Mucosa of rectum (tissue), 2 donors: Measurements from ENCODE around the gene CERS5.

Source experiments
- H3K27ac ChIP-seq, 2 donors: one replicate each; pipeline ENCODE4 v1.7.0; 2013; ENCODE audit warnings: inconsistent platforms in 2 of 2, low read depth in 2 of 2, low read length in 2 of 2
- H3K27me3 ChIP-seq, 2 donors: one replicate each; pipeline ENCODE4 v1.7.0; 2013; ENCODE audit warnings: low read length in 2 of 2; ENCODE audit not compliant: control insufficient read depth in 2 of 2, insufficient read depth in 2 of 2
- H3K36me3 ChIP-seq, 2 donors: one replicate each; pipeline ENCODE4 v1.7.0; 2013; ENCODE audit warnings: low read length in 2 of 2; ENCODE audit not compliant: control insufficient read depth in 2 of 2, insufficient read depth in 2 of 2
- H3K4me1 ChIP-seq, 2 donors: one replicate each; pipeline ENCODE4 v1.7.0; 2013; ENCODE audit warnings: low read length in 2 of 2, mild to moderate bottlenecking in 1 of 2; ENCODE audit not compliant: control insufficient read depth in 2 of 2, insufficient read depth in 2 of 2
- H3K4me3 ChIP-seq, 2 donors: one replicate each; pipeline ENCODE4 v1.7.0; 2013; ENCODE audit warnings: low read length in 2 of 2
- H3K9ac ChIP-seq, 2 donors: one replicate each; pipeline ENCODE4 v1.7.0; 2013; ENCODE audit warnings: low read length in 2 of 2, low read depth in 1 of 2, mild to moderate bottlenecking in 1 of 2
- H3K9me3 ChIP-seq, 2 donors: one replicate each; pipeline ENCODE4 v1.7.0; 2013; ENCODE audit warnings: low read length in 2 of 2; ENCODE audit not compliant: control insufficient read depth in 2 of 2
- donor health status: healthy.
- donor health status: Normal muscosa, but diverticular disease.

Gene CERS5

GRCh38 chr12:50107416-50108268, 59.5 kb downstream of the CERS5 start:
- peaks cover 36 to 43% of the 10 kb centered on the region in 2 donors for H3K4me1 ChIP-seq
- H3K9me3 ChIP-seq = no peaks in the 10 kb centered on the region
- H3K9ac ChIP-seq = no peak overlapping the region
- H3K4me3 ChIP-seq = no peak overlapping the region
- H3K36me3 ChIP-seq = peaks cover 2 to 3% of the 10 kb centered on the region in 2 donors
- no peak overlapping the region for H3K27ac ChIP-seq
- H3K27me3 ChIP-seq = no peaks in the 10 kb centered on the region

GRCh38 chr12:50106907-50107306, 60.3 kb downstream of the CERS5 start:
- no peaks in the 10 kb centered on the region for H3K9me3 ChIP-seq
- no peak overlapping the region for H3K27ac ChIP-seq
- H3K4me3 ChIP-seq = no peak overlapping the region
- peaks cover 36 to 43% of the 10 kb centered on the region in 2 donors for H3K4me1 ChIP-seq
- no peaks in the 10 kb centered on the region for H3K27me3 ChIP-seq
- peaks cover 2 to 3% of the 10 kb centered on the region in 2 donors for H3K36me3 ChIP-seq
- H3K9ac ChIP-seq = no peak overlapping the region

- H3K4me3 ChIP-seq = no peak overlapping the region
- no peaks in the 10 kb centered on the region for H3K27me3 ChIP-seq
- H3K9me3 ChIP-seq = no peaks in the 10 kb centered on the region
- no peak overlapping the region for H3K27ac ChIP-seq
- H3K4me1 ChIP-seq = peaks cover 33 to 38% of the 10 kb centered on the region in 2 donors
- peaks cover 2 to 3% of the 10 kb centered on the region in 2 donors for H3K36me3 ChIP-seq
- H3K9ac ChIP-seq = no peak overlapping the region
Observed at GRCh38 chr12:50105913-50106450, 61.2 kb downstream of the CERS5 start.

- H3K36me3 ChIP-seq = peaks cover 9 to 13% of the 10 kb centered on the region in 2 donors
- H3K4me3 ChIP-seq = no peak overlapping the region
- H3K27me3 ChIP-seq = no peaks in the 10 kb centered on the region
- no peak overlapping the region for H3K9ac ChIP-seq
- H3K4me1 ChIP-seq = peaks cover 21 to 26% of the 10 kb centered on the region in 2 donors
- no peaks in the 10 kb centered on the region for H3K9me3 ChIP-seq
- H3K27ac ChIP-seq = no peak overlapping the region
Observed at GRCh38 chr12:50104417-50105366, 62.5 kb downstream of the CERS5 start.

GRCh38 chr12:50103767-50104321, 63.3 kb downstream of the CERS5 start, which contains the start of gene GPD1:
GPD1 (plus strand) TSS chr12:50104008; CDS start chr12:50104051, 43 bp downstream.
- H3K27ac ChIP-seq = no peak within 1 kb of the TSS

GRCh38 chr12:50103351-50103750, 63.8 kb downstream of the CERS5 start:
- Histone ChIP-seq H3K4me1 (peaks cover 14 to 19% of the 10 kb centered on the region in 2 donors), H3K9ac (peak overlapping the region in 1 of 2 donors; percentile 5), H3K36me3 (peaks cover 23 to 26% of the 10 kb centered on the region in 2 donors), H3K27me3 (no peaks in the 10 kb centered on the region), H3K9me3 (no peaks in the 10 kb centered on the region), H3K4me3 (no peak overlapping the region), H3K27ac (no peak overlapping the region)

More at GRCh38 chr12:50103767-50104321, 63.3 kb downstream of the CERS5 start, which contains the start of gene GPD1:
- peak within 1 kb of the TSS in 1 of 2 donors; percentile 5 for H3K9ac ChIP-seq
- peak within 1 kb of the TSS; percentile 48 to 52 for H3K4me3 ChIP-seq
- H3K27me3 ChIP-seq = no peaks in the 10 kb centered on the region
- peaks cover 14 to 19% of the 10 kb centered on the region in 2 donors for H3K4me1 ChIP-seq
- peaks cover 18 to 21% of the 10 kb centered on the region in 2 donors for H3K36me3 ChIP-seq
- no peaks in the 10 kb centered on the region for H3K9me3 ChIP-seq

- Histone ChIP-seq H3K27me3 (no peaks in the 10 kb centered on the region), H3K4me1 (peaks cover 14 to 19% of the 10 kb centered on the region in 2 donors), H3K27ac (no peak overlapping the region), H3K36me3 (peaks cover 27 to 32% of the 10 kb centered on the region in 2 donors), H3K9me3 (no peaks in the 10 kb centered on the region), H3K4me3 (no peak overlapping the region), H3K9ac (no peak overlapping the region)
Observed at GRCh38 chr12:50102646-50103309, 64.4 kb downstream of the CERS5 start.

- no peak overlapping the region for H3K9ac ChIP-seq
- H3K27ac ChIP-seq = no peak overlapping the region
- peaks cover 14 to 19% of the 10 kb centered on the region in 2 donors for H3K4me1 ChIP-seq
- H3K27me3 ChIP-seq = no peaks in the 10 kb centered on the region
- peaks cover 29 to 34% of the 10 kb centered on the region in 2 donors for H3K36me3 ChIP-seq
- H3K9me3 ChIP-seq = no peaks in the 10 kb centered on the region
- no peak overlapping the region for H3K4me3 ChIP-seq
Observed at GRCh38 chr12:50102131-50102531, 65.0 kb downstream of the CERS5 start.

- H3K4me3 ChIP-seq = no peak overlapping the region
- peaks cover 34 to 36% of the 10 kb centered on the region in 2 donors for H3K36me3 ChIP-seq
- no peaks in the 10 kb centered on the region for H3K9me3 ChIP-seq
- no peak overlapping the region for H3K27ac ChIP-seq
- no peak overlapping the region for H3K9ac ChIP-seq
- H3K27me3 ChIP-seq = no peaks in the 10 kb centered on the region
- H3K4me1 ChIP-seq = peaks cover 14 to 19% of the 10 kb centered on the region in 2 donors
Observed at GRCh38 chr12:50101663-50102062, 65.5 kb downstream of the CERS5 start.
